GM18867 (cell line): ENCODE results near the gene DPEP1.
"Not testable (repeated sequence)": the region's sequence is repeated elsewhere in the genome, so short reads cannot be mapped to it uniquely, and the experiment has no call there.

Source experiments
- ATAC-seq: cut with Tn5 transposase; IDR thresholded peaks from one replicate; pipeline ENCODE4 v1.9.1; 2021; ENCODE audit warnings: mild to moderate bottlenecking, moderate library complexity; ENCODE audit not compliant: unreplicated experiment

The DPEP1 gene

GRCh38 chr16:89645122-89645521, 31.7 kb downstream of the DPEP1 start:
- ATAC-seq = no peak

GRCh38 chr16:89646270-89646669, 32.8 kb downstream of the DPEP1 start:
- ATAC-seq = no peak

GRCh38 chr16:89646906-89647305, 33.5 kb downstream of the DPEP1 start:
- ATAC-seq = no peak

- no peak for ATAC-seq
These were observed 38.1 kb downstream of the DPEP1 start for GRCh38 chr16:89651584-89651983.

- no peak for ATAC-seq
These were observed 40.3 kb downstream of the DPEP1 start for GRCh38 chr16:89653656-89654295.

GRCh38 chr16:89655062-89655643, 41.7 kb downstream of the DPEP1 start:
- ATAC-seq = no peak

GRCh38 chr16:89656435-89657121, 43.1 kb downstream of the DPEP1 start:
- ATAC-seq = no peak

GRCh38 chr16:89657442-89658220, 44.2 kb downstream of the DPEP1 start, which contains the start of the genes CHMP1A and SPATA33:
Gene CHMP1A (minus strand): TSS chr16:89657708. CDS start chr16:89657588, 120 bp downstream.
Gene SPATA33 (plus strand): TSS chr16:89657836. CDS start chr16:89657912, 76 bp downstream.
- peak; percentile 89 for ATAC-seq

GRCh38 chr16:89658221-89658879, 44.9 kb downstream of the DPEP1 start:
- no peak for ATAC-seq

- no peak for ATAC-seq
These were observed 46.7 kb downstream of the DPEP1 start for GRCh38 chr16:89660146-89660545.

GRCh38 chr16:89661215-89661614, 47.8 kb downstream of the DPEP1 start:
- ATAC-seq = no peak

GRCh38 chr16:89664238-89664637, 50.8 kb downstream of the DPEP1 start:
- not testable (repeated sequence) for ATAC-seq

GRCh38 chr16:89667000-89667399, 53.6 kb downstream of the DPEP1 start:
- ATAC-seq = not testable (repeated sequence)

- no peak for ATAC-seq
These were observed 54.2 kb downstream of the DPEP1 start for GRCh38 chr16:89667633-89668032.

- no peak for ATAC-seq
These were observed 55.3 kb downstream of the DPEP1 start for GRCh38 chr16:89668790-89669158.

GRCh38 chr16:89669755-89670154, 56.3 kb downstream of the DPEP1 start:
- no peak for ATAC-seq

GRCh38 chr16:89670496-89671431, 57.3 kb downstream of the DPEP1 start:
- ATAC-seq = no peak

GRCh38 chr16:89671565-89671964, 58.1 kb downstream of the DPEP1 start:
- ATAC-seq = not testable (repeated sequence)

GRCh38 chr16:89672177-89672941, 58.9 kb downstream of the DPEP1 start:
- no peak for ATAC-seq
